Neural crest cell (in vitro differentiated cells): ENCODE data around the gene PTPN7. TPM values are rescaled to one million over a fixed set of nuclear protein-coding genes. Genes with fewer than 3 reads are reported as not detected.

Source experiments
- DNase-seq: peaks from one replicate; pipeline ENCODE4 v3.0.0; 2021; ENCODE audit warnings: low read depth, mixed read lengths, low spot score
- H3K27ac Mint-ChIP-seq: one replicate; pipeline ENCODE4 v1.8.0; 2021; ENCODE audit warnings: mild to moderate bottlenecking, mixed read lengths; ENCODE audit not compliant: unreplicated experiment
- H3K27me3 Mint-ChIP-seq: 2 replicates; pipeline ENCODE4 v1.8.0; 2021; ENCODE audit warnings: low read depth, mild to moderate bottlenecking, mixed read lengths
- H3K36me3 Mint-ChIP-seq: 2 replicates; pipeline ENCODE4 v1.8.0; 2021; ENCODE audit warnings: low read depth, mild to moderate bottlenecking, mixed read lengths
- H3K4me1 Mint-ChIP-seq: 2 replicates; pipeline ENCODE4 v1.8.0; 2021; ENCODE audit warnings: mixed read lengths
- H3K4me3 Mint-ChIP-seq: one replicate; pipeline ENCODE4 v1.8.0; 2021; ENCODE audit warnings: mild to moderate bottlenecking, mixed read lengths
- H3K9me3 Mint-ChIP-seq: 2 replicates; pipeline ENCODE4 v1.8.0; 2021; ENCODE audit warnings: mixed read lengths
- total RNA-seq: library from RNA; stranded (reverse); gene quantifications from 2 replicates; pipeline ENCODE4 v1.2.1, GENCODE V29; 2021
- TF ChIP-seq, protein P1 (sequence below): fragments of 200-600 bp; sonication (generic); conservative IDR thresholded peaks from 2 replicates; pipeline ENCODE4 v1.5.0; 2021; ENCODE audit warnings: antibody characterized with exemption, mild to moderate bottlenecking

Gene PTPN7
- total RNA-seq, 1 donor from 2014 or later, result not detected

DNA sequence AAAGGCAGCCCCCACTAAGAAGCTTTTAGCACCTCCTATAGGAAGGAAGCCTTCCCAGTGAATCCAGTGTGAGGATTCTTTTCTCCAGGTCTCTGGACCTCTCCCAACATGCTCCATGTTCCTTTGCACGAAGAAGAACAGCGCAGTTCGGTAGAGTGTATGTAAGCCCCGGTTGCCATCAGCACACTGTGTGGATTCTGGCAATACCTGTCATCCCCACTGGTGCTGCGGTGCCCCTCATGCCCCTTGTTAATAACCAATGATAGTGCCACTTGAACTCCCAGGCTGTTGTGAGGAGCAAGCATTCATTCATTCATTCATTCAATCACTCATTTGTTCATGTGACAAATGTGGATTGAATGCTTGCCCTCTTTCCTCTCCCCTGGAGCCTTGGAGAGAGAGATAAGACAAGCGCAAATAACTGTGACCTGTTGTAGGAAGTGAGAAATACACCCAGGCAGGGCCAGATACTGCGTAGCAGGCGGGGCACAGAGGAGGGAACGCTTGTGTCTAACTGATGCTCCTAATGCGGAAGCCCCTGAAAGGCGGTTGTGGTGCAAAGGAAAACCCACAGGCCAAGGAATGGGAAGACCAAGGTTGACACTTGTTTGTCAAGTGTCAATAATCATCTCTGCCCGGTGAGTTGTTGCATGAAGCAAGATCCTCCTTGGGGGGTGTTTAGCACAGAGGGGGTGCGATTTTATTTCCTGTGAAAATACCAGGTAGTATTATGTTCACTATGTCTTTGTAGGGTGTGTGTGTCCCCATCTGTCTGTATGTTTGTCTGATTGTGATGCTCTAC is 43.0 kb upstream of the PTPN7 start:
- Mint-ChIP-seq H3K27me3 (no peaks in the 10 kb centered on the region), H3K9me3 (no peaks in the 10 kb centered on the region), H3K4me1 (peaks cover 15% of the 10 kb centered on the region), H3K36me3 (no peaks in the 10 kb centered on the region), H3K4me3 (no peak overlapping the region), H3K27ac (no peak overlapping the region)
- TF ChIP-seq, protein P1, sequence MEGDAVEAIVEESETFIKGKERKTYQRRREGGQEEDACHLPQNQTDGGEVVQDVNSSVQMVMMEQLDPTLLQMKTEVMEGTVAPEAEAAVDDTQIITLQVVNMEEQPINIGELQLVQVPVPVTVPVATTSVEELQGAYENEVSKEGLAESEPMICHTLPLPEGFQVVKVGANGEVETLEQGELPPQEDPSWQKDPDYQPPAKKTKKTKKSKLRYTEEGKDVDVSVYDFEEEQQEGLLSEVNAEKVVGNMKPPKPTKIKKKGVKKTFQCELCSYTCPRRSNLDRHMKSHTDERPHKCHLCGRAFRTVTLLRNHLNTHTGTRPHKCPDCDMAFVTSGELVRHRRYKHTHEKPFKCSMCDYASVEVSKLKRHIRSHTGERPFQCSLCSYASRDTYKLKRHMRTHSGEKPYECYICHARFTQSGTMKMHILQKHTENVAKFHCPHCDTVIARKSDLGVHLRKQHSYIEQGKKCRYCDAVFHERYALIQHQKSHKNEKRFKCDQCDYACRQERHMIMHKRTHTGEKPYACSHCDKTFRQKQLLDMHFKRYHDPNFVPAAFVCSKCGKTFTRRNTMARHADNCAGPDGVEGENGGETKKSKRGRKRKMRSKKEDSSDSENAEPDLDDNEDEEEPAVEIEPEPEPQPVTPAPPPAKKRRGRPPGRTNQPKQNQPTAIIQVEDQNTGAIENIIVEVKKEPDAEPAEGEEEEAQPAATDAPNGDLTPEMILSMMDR, result no peak
- no peak for DNase-seq

DNA sequence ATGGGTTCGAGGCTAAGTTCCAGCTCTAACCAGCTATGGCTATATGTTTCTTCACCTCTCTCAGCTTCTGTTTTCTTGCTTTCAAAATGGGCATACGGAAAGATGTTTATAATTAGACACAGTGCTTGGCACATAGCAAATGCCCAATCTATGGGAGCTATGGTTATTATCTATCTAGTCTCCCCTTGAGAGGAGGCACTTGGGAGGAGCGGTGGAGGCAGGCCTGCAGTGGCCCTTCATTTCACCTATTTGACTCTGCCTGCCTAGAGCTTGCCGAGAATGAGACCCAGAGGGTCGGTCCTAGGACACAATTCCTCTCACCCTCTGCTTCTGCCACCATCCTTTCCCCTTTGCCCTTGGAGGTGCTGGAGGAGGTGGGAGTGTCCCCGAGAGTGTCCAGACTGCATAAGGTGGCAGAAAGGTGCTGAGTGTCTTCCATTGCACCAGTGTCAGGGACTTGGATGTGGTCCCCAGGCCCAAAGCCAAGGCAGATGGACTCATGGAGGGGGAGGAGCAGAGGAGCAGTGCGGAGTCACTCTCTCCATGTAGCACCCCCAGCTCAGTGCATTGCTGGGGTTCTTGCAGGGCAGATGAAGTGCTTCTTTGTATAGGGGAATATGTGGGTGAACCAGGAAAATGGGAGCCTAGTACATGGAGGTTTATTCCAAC is 42.2 kb upstream of the PTPN7 start:
- no peak overlapping the region for H3K27ac Mint-ChIP-seq
- no peak overlapping the region for H3K4me3 Mint-ChIP-seq
- DNase-seq, result no peak
- no peaks in the 10 kb centered on the region for H3K36me3 Mint-ChIP-seq
- H3K9me3 Mint-ChIP-seq, result no peaks in the 10 kb centered on the region
- peaks cover 11% of the 10 kb centered on the region for H3K4me1 Mint-ChIP-seq
- TF ChIP-seq, protein P1, result no peak
- peaks cover 8% of the 10 kb centered on the region for H3K27me3 Mint-ChIP-seq

DNA sequence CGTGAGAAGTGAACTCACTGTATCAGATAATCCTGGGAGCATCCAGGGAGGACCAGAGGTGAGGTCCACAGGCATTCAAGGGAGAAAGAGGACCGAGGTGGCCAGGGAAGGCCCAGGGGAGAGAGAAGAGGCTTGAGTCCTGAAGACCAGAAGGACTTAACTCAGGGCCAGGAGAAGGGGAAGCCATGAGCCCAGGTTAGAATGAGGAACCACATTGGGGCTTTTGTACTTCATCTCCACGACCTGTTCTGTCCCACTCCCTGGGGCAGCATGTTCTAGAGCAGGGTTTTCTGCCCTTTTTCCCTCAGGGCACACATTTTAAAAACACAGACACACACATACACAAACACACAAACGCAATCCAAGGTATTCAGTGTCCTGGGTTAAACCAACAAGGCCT is 41.6 kb upstream of the PTPN7 start:
- Mint-ChIP-seq H3K9me3 (no peaks in the 10 kb centered on the region), H3K4me1 (peaks cover 8% of the 10 kb centered on the region), H3K36me3 (no peaks in the 10 kb centered on the region), H3K27ac (no peak overlapping the region), H3K27me3 (peaks cover 13% of the 10 kb centered on the region), H3K4me3 (no peak overlapping the region)
- TF ChIP-seq, protein P1, result no peak
- DNase-seq, result no peak

DNA sequence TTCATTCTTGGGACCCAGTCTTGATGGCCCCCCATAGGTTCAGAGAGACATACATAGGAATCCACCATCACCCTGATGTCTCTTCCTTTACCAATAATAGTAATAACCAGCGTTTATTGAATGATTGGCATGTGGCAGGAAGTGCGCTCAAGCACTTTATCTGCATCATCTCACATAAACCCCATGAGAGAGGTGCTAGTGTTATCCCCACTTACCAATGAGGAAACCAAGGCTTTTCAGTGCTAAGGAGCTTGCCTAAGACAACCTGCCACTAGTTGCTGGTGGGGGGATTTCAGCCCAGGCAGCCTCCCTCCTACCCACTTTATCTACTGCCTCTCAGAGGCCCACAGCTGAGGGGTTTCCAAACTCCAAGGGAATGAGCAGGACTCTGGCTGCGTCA is 40.9 kb upstream of the PTPN7 start:
- DNase-seq, result no peak
- Mint-ChIP-seq H3K4me1 (peaks cover 8% of the 10 kb centered on the region), H3K36me3 (no peaks in the 10 kb centered on the region), H3K4me3 (no peak overlapping the region), H3K27me3 (peaks cover 20% of the 10 kb centered on the region), H3K9me3 (no peaks in the 10 kb centered on the region), H3K27ac (no peak overlapping the region)
- TF ChIP-seq, protein P1, result no peak

DNA sequence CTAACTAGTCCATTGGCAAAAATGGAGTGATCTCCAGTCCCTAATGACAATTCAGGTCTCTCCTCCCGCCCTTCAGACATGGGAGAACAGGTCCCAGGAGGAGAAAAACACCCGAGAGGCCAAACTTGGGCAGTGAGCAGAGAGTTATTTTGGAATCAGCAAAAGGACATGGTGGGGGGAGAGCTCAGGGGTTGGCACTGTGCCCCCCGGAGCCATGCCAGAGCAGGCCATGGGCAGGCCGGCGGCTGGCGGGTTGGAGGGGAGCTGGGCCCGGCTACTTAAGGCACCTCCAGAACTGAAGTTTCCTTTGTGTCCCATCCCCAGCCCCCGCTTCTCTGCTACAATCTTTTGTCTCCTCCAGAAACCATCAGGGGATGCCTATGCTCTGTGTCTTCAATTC is 40.3 kb upstream of the PTPN7 start:
- H3K27me3 Mint-ChIP-seq, result peaks cover 26% of the 10 kb centered on the region
- no peak for DNase-seq
- H3K9me3 Mint-ChIP-seq, result no peaks in the 10 kb centered on the region
- H3K36me3 Mint-ChIP-seq, result no peaks in the 10 kb centered on the region
- H3K27ac Mint-ChIP-seq, result no peak overlapping the region
- H3K4me1 Mint-ChIP-seq, result peaks cover 8% of the 10 kb centered on the region
- H3K4me3 Mint-ChIP-seq, result no peak overlapping the region
- TF ChIP-seq, protein P1, result no peak
